GM23338 (cell line): ENCODE measurements around the gene CFLAR. TPM values are rescaled to one million over a fixed set of nuclear protein-coding genes. Genes with fewer than 3 reads are reported as not detected.

Experiments
- ATAC-seq: fragments of 200-7000 bp; cut with Tn5 transposase; 3 replicates; pipeline ENCODE4 v1.9.1; 2020
- DNase-seq: peaks from one replicate; pipeline ENCODE4 v3.0.0-alpha.2; 2015; ENCODE audit warnings: low spot score
- H2AFZ ChIP-seq: fragments of 200-600 bp; sonication (generic); 2 replicates; pipeline ENCODE4 v1.8.0; 2016; ENCODE audit warnings: antibody characterized with exemption, mild to moderate bottlenecking, moderate library complexity
- H3F3A ChIP-seq: fragments of 200-600 bp; sonication (generic); replicated peaks from 2 replicates; pipeline ENCODE4 v1.8.0; 2017; ENCODE audit warnings: antibody characterized with exemption, mixed run types, low read depth
- H3K27ac ChIP-seq: fragments of 200-600 bp; sonication (generic); 2 replicates; pipeline ENCODE4 v1.6.1; 2016; ENCODE audit warnings: low read depth
- H3K27me3 ChIP-seq: fragments of 200-600 bp; sonication (generic); 2 replicates; pipeline ENCODE4 v1.8.0; 2016; ENCODE audit warnings: mild to moderate bottlenecking, mixed run types, moderate library complexity; ENCODE audit not compliant: insufficient read depth
- H3K36me3 ChIP-seq: fragments of 200-600 bp; sonication (generic); 2 replicates; pipeline ENCODE4 v1.8.0; 2016; ENCODE audit warnings: mild to moderate bottlenecking; ENCODE audit not compliant: insufficient read depth
- H3K4me1 ChIP-seq: fragments of 200-600 bp; sonication (generic); 2 replicates; pipeline ENCODE4 v1.8.0; 2016; ENCODE audit warnings: mild to moderate bottlenecking, moderate library complexity; ENCODE audit not compliant: insufficient read depth
- H3K4me2 ChIP-seq: fragments of 200-600 bp; sonication (generic); 2 replicates; pipeline ENCODE4 v1.7.1; 2017; ENCODE audit warnings: mixed run types
- H3K4me3 ChIP-seq: fragments of 200-600 bp; sonication (generic); 2 replicates; pipeline ENCODE4 v1.6.1; 2016; ENCODE audit warnings: mixed run types
- H3K79me2 ChIP-seq: fragments of 200-600 bp; sonication (generic); replicated peaks from 2 replicates; pipeline ENCODE4 v1.8.0; 2017; ENCODE audit warnings: mild to moderate bottlenecking; ENCODE audit not compliant: insufficient read depth
- H3K9me2 ChIP-seq: fragments of 200-600 bp; sonication (generic); 2 replicates; pipeline ENCODE4 v1.8.0; 2017; ENCODE audit not compliant: insufficient read depth
- H4K20me1 ChIP-seq: fragments of 200-600 bp; sonication (generic); replicated peaks from 2 replicates; pipeline ENCODE4 v1.8.0; 2017; ENCODE audit warnings: mild to moderate bottlenecking; ENCODE audit not compliant: insufficient read depth
- H3K27ac Mint-ChIP-seq: 2 replicates; pipeline ENCODE4 v1.8.0; 2020; ENCODE audit warnings: inconsistent platforms, mild to moderate bottlenecking, moderate library complexity, mixed read lengths
- H3K27me3 Mint-ChIP-seq: 3 replicates; pipeline ENCODE4 v1.8.0; 2022; ENCODE audit warnings: low read depth, mild to moderate bottlenecking, moderate library complexity, mixed read lengths, inconsistent platforms; ENCODE audit not compliant: insufficient read depth, poor library complexity
- H3K36me3 Mint-ChIP-seq: 3 replicates; pipeline ENCODE4 v1.8.0; 2021; ENCODE audit warnings: low read depth, mild to moderate bottlenecking, inconsistent platforms, moderate library complexity, mixed read lengths
- H3K4me1 Mint-ChIP-seq: 3 replicates; pipeline ENCODE4 v1.8.0; 2020; ENCODE audit warnings: mild to moderate bottlenecking, inconsistent platforms, mixed read lengths
- H3K4me3 Mint-ChIP-seq: 3 replicates; pipeline ENCODE4 v1.8.0; 2021; ENCODE audit warnings: moderate library complexity, mild to moderate bottlenecking, inconsistent platforms, mixed read lengths
- H3K9me3 Mint-ChIP-seq: 3 replicates; pipeline ENCODE4 v1.8.0; 2020; ENCODE audit warnings: moderate library complexity, mild to moderate bottlenecking, inconsistent platforms, mixed read lengths
- CTCF ChIP-seq, 2 experiments: fragments of 200-600 bp in 1 of 2; sonication (generic) in 1 of 2; conservative IDR thresholded peaks; 2 replicates each; pipeline versions ENCODE4 v1.5.1 to v1.6.1; 2016 to 2017; ENCODE audit warnings: antibody characterized with exemption in 2 of 2, low read depth in 2 of 2, mild to moderate bottlenecking in 2 of 2, moderate library complexity in 1 of 2
- ETS1 ChIP-seq: IDR thresholded peaks from 2 replicates; pipeline ENCODE4 v1.6.1; 2016; ENCODE audit warnings: antibody characterized with exemption
- EZH2 ChIP-seq: fragments of 200-600 bp; sonication (generic); IDR thresholded peaks from one replicate; pipeline ENCODE4 v1.8.0; 2017; ENCODE audit warnings: antibody characterized with exemption, mild to moderate bottlenecking, low read depth; ENCODE audit not compliant: unreplicated experiment
- JUNB ChIP-seq: IDR thresholded peaks from one replicate; pipeline ENCODE4 v1.6.1; 2016; ENCODE audit warnings: antibody characterized with exemption; ENCODE audit not compliant: unreplicated experiment
- NANOG ChIP-seq: IDR thresholded peaks from 2 replicates; pipeline ENCODE4 v1.6.1; 2016; ENCODE audit warnings: antibody characterized with exemption, borderline replicate concordance
- ZNF462 ChIP-seq: fragments of 250-450 bp; sonication (Bioruptor Pico); IDR thresholded peaks from 2 replicates; pipeline ENCODE4 v1.5.0; 2020; ENCODE audit warnings: mild to moderate bottlenecking, moderate library complexity
- polyA plus RNA-seq: library from polyadenylated mRNA; unstranded; fragments of >200 nt; fragmentation: Nextera tagmentation; extraction: Ambion mirVana; gene quantifications from 2 replicates; pipeline ENCODE4 v1.2.1, GENCODE V29; 2016
- total RNA-seq: library from RNA; depleted of rRNA; stranded (reverse); fragments of >200 nt; shearing (Covaris generic); gene quantifications from 2 replicates; pipeline ENCODE4 v1.2.3, GENCODE V29; 2014

The CFLAR gene
- total and polyA plus RNA-seq, 2 experiments from 2014 or later: 10.1 to 15.1 TPM

- peaks cover 12% of the 10 kb centered on the region for H3K4me1 Mint-ChIP-seq
- no peaks in the 10 kb centered on the region for H3F3A ChIP-seq
- TF ChIP-seq NANOG (no peak), JUNB (no peak), CTCF (conservative IDR thresholded peaks at IDR 0.05; ENCODE audit: low read depth in 2 of 2) (no peak), ETS1 (no peak), ZNF462 (CRISPR knock-in tag) (no peak), EZH2 (no peak)
- H3K27me3 Mint-ChIP-seq: peaks cover 4% of the 10 kb centered on the region
- ATAC-seq (no peak), DNase-seq (no peak)
- H3K9me3 Mint-ChIP-seq: no peaks in the 10 kb centered on the region
- no peak overlapping the region for H3K4me3 ChIP-seq
- no peaks in the 10 kb centered on the region; the same call in 1 of the 2 replicates for H3K9me2 ChIP-seq
- no peak overlapping the region for H2AFZ ChIP-seq
- peaks cover 24% of the 10 kb centered on the region; the same call in 2 of the 3 replicates for H3K36me3 Mint-ChIP-seq
- no peaks in the 10 kb centered on the region for H3K79me2 ChIP-seq
- H3K27ac Mint-ChIP-seq: no peak overlapping the region
- H3K36me3 ChIP-seq: no peaks in the 10 kb centered on the region; the same call in 1 of the 2 replicates
- no peaks in the 10 kb centered on the region for H3K27me3 ChIP-seq
- H3K27ac ChIP-seq: no peak overlapping the region
- no peaks in the 10 kb centered on the region for H4K20me1 ChIP-seq
- H3K4me2 ChIP-seq: no peak overlapping the region
- no peak overlapping the region for H3K4me3 Mint-ChIP-seq
- H3K4me1 ChIP-seq: peaks cover 12% of the 10 kb centered on the region
Observed at GRCh38 chr2:201137505-201138400, 21.8 kb downstream of the CFLAR start.
